ENCODE measurements around the gene BANF2. TPM values are rescaled to one million over a fixed set of nuclear protein-coding genes. Genes with fewer than 3 reads are reported as not detected.

The BANF2 gene
- total RNA-seq, 1 donor from 2014 or later: not detected

GRCh38 chr20:17664025-17664633, 35.6 kb upstream of the BANF2 start:
- no peak for DNase-seq

- DNase-seq: no peak
Observed at GRCh38 chr20:17665756-17666155, 34.0 kb upstream of the BANF2 start.

DNA sequence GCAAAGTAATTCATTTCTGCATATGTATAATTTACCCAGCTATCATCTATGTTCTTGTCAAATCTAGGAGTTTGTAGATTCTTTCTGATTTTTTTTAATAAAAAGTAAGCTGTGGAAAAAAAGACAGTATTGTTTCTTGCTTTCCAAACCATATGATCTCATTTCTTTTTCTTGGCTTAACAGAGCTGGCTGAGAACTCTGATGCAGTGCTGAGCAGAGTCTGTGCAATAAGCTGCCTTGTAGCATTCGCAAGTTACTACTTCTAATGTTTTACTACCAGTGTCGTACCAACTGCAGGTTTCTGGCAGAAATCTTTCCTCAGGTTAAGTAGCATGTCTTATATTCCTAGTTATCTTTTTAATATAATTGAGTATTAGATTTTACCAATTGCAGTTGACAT, 33.3 kb upstream of the BANF2 start:
- no peak for DNase-seq

GRCh38 chr20:17667445-17667844, 32.3 kb upstream of the BANF2 start:
- DNase-seq: no peak

GRCh38 chr20:17668432-17668831, 31.3 kb upstream of the BANF2 start:
- no peak for DNase-seq

GRCh38 chr20:17669306-17669931, 30.3 kb upstream of the BANF2 start:
- DNase-seq: no peak

GRCh38 chr20:17671011-17671410, 28.8 kb upstream of the BANF2 start:
- DNase-seq: no peak

- DNase-seq: no peak
Observed at GRCh38 chr20:17671565-17671964, 28.2 kb upstream of the BANF2 start.

GRCh38 chr20:17673084-17673483, 26.7 kb upstream of the BANF2 start:
- DNase-seq: no peak

GRCh38 chr20:17674722-17675518, 24.8 kb upstream of the BANF2 start:
- DNase-seq: no peak

DNA sequence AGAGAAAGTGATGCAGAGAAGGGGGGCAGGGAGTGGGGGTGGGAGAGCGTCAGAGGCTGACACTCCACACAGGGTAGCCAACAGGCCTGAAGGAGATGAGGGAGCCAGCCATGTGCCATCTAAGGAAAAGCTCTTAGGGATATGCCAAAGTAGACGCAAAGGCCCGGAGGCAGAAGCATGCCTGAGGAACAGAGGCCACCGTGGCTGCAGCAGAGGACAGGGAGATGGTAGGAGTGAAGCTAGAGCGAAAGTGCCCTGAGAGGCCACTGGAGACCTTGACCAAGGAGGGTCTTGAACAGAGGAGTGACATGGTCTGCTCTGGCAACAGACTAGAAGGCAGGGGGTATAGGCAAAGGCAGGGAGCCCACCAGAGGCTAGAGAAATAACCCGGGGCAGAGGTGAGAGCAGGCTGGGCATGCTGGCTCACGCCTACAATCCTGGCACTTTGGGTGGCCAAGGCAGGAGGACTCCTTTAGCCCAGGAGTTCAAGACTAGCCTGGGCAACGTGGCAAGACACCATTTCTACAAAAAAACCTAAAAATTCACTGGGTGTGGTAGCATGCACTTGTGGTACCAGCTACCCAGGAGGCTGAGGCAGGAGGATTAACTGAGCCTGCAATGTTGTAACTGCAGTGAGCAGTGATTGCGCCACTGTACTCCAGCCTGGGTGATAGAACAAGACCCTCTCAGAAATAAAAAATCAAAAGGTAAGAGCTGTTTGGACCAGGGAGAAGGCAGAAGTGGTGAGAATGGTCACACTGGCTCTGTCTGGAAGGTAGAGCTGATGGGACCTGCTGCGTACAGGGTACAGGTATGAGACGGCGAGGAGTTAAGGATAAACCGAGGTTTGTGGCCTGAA, 24.0 kb upstream of the BANF2 start:
- DNase-seq: no peak

- no peak for DNase-seq
Observed at GRCh38 chr20:17676378-17676759, 23.4 kb upstream of the BANF2 start.

DNA sequence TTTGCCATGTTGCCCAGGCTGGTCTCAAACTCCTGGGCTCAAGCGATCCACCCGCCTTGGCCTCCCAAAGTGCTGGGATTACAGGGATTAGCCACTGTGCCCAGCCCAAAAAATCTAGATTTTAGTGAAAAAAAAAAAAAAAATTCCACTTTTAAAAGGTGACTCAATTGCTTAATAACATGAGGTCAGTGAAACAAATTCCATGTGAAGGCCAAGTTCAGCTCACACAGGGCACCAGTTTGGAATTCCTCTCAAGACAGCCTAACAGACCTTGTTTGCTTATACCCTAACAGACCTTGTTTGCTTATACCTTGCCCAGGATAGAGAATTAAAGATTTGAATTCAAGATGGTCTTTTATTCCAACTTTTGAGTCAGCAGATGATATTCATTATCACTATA, 22.8 kb upstream of the BANF2 start:
- DNase-seq: no peak

- DNase-seq: no peak
Observed at GRCh38 chr20:17678295-17678694, 21.5 kb upstream of the BANF2 start.

DNA sequence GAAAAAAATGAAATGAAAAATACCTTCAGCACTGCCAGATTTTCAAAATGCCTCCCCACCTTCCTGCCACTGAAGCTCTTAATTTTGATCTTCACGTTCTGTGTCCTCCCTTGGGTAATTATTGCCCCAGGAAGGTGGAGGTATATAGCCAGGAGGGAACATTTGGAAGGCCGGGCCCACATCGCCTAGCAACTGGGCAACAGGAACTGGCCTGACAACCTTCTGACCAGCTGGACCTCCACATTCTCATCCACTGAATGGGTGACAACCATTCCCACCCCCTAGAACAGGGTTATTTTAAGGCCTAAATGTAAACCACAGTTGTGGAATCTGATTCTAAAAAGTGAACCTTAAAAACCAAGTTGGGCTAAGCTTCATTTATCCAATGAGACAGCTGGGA, 20.9 kb upstream of the BANF2 start:
- no peak for DNase-seq

DNA sequence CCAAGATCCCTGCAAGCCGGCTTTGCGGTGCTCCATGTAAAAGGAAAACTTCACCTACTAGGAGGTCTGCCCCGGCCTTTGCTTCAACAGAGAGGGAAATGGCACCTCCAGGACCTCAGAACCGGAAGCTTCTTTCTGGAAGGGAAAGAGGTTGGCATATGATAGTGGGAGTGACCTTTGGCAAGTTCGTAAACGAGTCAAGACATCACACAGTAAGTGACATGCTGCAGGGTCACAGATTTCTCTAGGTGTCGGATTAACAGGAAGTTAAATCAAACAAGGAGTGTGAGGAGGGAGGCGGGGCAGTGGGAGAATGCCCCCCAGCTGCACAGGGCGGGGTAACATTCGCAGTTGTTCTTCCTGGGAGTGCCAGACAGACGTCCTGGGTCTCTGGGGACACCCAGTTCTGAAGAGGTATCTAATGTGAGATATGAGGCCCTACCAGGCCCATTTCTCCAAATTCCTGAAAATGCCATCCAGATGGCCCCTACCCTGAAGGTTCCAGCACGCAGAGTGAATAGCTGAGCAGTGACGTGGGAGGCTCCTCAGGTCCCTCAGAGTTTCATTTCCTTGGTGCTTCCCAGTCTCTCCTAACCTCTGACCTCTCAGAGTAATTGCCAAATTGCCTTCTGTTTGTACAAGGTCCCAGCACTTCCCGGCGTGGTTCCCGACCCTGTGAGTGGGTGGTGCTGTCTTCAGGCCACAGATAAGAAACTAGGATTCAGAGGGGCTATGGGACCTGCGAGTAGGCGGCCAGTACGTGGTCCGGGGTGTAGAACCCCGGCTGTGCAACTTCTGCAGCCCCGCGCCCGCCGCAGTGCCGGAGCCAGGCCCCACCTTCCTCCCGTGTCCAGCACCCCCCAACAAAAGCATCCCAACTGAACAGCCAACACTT, 19.6 kb upstream of the BANF2 start:
- DNase-seq: no peak

- DNase-seq: peak; percentile 41
Observed at GRCh38 chr20:17680836-17681725, 18.7 kb upstream of the BANF2 start.

DNA sequence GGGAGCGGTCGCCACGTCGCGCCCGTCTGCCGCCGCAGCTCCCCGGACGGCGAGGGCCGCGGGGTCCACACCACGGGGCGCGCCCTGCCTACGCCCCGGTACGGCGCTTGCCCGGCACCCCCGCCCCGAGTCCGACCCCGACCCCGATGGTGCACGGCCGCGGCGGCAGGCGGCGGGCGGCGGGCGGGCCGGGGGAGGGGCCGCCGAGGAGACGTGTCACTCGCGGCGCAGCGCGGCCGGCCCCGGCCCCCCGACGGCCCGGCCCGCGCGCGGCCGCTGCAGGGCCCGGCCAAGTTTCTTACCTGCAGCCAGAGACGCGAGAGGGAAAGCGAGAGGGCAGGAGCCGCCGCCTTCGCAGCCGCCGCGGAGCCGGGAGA, 18.1 kb upstream of the BANF2 start:
- DNase-seq: no peak

DNA sequence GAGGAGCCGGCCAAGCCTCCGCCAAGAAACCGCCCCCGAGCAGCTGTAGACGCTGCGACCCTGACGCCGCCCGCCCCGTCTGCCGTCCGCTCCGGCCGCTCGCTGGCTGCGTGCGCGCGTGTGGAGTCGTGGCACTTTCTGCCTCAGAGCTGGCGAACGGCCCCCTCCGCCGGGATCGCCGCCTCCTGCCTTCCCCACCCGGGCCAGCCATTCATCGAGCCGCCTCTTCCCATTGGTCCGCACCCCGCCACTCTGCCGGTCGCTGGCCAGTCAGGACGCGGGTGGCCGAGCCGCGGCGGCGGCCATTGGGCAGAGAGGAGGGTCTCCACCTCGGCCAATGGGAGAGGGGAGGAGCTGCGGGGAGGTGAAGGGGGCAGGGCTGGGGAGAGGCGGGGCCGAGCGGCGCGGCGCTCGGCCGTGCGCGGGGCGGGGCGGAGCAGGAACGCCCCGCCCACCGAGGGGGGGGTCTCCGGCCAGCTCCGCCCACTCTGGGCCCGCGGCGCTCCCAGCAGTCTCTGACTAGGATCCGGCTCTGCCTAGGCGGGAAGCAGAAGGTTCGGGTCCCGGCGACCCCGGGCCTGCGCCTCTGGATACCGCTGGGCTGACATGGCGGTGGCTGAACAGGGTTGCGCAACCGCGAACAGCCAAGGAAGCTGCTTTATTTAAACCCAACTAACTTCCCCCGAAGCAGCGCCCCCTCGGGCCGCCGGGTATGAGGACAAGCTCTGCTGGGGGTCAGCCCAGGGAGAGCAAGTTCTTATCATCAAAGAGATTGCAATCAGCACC, 17.5 kb upstream of the BANF2 start, which contains the start of gene RRBP1:
Gene RRBP1, minus strand, starts transcription at position 140 of the 786 bp plus-strand sequence. CDS start 21,735 bp downstream, outside the sequence.
- DNase-seq: peak; percentile 99

DNA sequence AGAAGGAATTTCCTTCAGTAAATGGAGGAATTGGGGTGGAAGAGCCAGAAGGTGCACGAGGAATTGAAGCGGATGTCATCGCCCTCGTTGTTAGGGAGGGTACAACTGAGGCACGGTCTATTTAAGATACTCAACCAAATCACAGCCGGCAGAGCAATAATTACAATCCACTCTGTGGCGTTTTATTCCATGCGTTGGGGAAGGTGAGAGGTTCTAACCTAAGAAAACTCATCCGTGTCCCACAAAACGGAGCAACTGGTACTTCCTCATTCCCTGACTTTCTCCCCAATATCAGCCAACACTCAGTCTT, 16.9 kb upstream of the BANF2 start:
- no peak for DNase-seq
